NCI-H146 (cell line): Measurements from ENCODE around the gene SEMA3F.

Experiments
- DNase-seq: peaks from one replicate; lab custom pipeline; 2025; lab: John Stamatoyannopoulos, UW

Gene SEMA3F

GRCh38 chr3:50155891-50156290 lies 767 bp downstream of the SEMA3F start:
- DNase-seq = no peak

GRCh38 chr3:50156549-50157493 lies 1.7 kb downstream of the SEMA3F start:
- DNase-seq = no peak

DNA sequence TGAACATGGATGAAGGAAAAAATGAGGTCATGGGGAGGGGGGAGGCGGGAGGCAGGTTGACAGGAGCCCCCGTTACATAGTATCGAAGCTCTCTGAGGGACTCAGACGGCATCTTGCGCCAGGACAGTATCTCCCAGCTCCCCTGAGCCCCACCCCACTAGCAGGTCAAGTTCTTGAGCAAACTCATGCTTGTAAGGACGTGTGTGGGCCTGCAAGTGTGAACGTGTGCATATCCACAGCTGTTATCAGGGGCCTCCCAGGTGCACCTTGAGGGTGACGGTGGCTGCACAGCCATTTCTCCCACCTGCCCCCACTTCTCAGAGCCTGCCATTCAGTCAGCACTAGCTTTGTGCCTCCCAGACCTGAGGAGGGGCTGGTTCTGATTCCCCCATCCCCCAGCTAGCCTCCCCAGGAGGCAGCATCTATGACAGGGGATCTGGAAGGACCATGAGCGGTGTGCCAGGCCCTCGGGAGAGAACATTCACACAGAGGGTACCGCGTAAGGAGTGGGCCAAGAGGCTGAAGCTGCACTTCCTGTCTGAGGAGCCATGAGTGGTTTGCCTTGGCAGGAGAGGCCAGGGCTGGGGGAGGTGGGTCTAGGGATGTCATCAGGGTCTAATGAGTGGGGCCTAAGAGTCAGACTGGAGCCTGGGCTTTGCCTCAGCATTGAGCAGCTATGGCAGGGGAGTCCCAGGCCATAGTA lies 2.9 kb downstream of the SEMA3F start:
- DNase-seq = no peak

- no peak for DNase-seq
Measured at GRCh38 chr3:50158530-50159146, 3.5 kb downstream of the SEMA3F start.

GRCh38 chr3:50160561-50160983 lies 5.4 kb downstream of the SEMA3F start:
- DNase-seq = no peak

GRCh38 chr3:50161320-50161719 lies 6.2 kb downstream of the SEMA3F start:
- DNase-seq = no peak

DNA sequence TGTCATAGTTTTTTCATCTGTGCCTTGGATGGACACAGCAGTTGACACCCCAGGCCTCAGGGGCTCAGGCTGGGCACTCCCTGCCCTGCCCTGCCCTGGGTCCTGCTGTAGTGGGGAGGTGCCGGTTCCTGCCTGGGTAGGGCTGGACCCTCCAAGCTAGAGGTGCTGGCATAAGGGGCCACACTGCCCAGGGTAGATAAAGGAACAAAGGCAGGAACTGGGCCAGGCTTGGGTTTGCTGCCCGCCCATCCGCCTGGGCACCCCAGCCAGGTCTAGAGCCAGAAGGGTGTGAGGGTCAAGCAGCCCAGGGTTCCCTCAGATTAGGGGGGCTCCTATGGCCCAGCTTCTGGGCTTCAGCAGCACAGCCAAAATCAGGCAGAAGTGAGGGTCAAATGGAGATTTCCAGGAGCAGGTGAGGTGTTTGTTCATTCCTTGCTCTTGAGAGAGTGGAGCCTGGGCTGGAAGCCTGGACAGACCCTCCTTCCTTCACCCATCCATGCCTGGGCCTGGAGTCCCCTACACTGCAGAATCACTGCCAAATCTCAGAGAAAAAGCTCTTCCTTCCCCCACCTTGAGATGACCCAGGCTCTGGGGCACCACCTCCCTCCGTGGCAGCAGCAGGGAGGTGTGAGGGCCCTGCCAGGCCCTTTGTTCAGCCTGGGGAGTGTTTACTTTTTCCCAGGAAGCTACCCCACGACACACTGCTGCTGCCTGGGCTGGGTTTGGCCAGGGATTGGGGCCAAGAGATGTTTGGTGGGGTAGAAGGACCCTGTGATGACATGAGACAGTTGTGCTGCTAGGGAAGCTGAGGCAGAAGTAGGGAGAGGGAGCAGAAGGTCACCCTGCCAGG lies 7.1 kb downstream of the SEMA3F start:
- no peak for DNase-seq

- no peak for DNase-seq
Measured at GRCh38 chr3:50163572-50164455, 8.7 kb downstream of the SEMA3F start.

DNA sequence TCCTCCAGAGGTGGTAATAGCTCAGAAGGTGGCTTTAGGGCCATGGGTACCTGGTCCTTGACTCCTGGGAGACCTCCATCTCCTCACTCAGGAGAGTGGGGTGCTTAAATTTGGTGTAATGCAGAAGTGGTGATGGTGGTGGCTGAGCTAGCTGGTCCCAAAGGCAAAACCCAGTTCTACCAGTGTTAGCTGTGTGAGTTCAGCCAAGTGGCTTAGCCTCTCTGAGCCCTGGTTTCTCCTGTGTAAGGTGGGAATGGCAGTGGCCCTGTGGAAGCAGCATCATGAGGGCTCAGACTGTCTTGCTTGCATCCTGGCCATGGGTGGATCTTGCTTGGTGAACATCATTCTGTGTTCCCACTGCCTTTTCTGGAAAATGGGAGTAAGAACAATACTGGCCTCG lies 9.4 kb downstream of the SEMA3F start:
- DNase-seq = no peak

DNA sequence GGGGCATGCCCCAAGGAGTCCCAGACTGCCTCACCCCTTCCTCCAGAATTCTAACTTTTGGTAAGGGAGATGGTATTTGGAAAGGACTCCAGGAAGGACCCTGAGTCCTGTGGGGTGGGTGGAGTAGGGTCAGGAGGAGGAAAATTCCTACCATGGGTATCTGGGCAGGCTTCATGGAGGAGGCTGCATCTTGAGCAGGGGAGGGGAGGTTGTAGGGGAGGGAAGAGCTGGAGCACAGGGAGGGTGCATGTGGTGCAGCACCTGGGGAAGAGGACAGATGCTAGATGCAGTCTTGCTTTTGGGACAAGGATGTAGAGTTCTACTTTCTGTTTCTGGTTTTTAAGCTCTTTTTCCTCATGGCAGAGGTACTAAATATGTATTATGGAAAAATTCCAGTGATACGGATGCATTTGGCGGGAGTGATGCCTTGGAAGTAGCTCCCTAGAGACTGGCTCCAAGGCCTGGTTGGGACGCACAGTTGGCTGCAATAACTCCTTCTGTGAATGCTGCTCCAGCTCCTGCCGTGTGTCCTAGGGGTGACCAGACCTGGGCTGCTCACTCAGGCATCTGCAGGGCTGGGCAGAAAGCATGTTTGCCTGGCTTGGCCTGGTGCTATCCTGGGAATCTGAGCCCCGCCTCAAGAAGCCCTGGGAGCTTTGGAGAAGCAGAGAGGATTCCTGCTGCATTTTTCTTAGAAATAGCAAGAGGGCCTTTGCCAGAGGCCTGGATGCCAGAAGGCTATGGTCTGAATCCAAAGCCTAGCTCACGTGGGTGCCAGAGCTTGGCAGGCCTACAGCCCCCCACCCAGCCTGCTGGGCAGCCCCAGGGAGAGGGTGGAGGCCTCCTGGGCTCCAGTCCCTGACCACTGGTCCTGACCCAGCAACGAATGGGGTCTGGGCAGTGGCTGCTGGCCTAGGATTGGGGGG lies 10.1 kb downstream of the SEMA3F start:
- no peak for DNase-seq

GRCh38 chr3:50165910-50166538 lies 10.9 kb downstream of the SEMA3F start:
- DNase-seq = no peak

- DNase-seq = no peak
Measured at GRCh38 chr3:50166620-50167019, 11.5 kb downstream of the SEMA3F start.

GRCh38 chr3:50167069-50167840 lies 12.1 kb downstream of the SEMA3F start:
- DNase-seq = no peak

DNA sequence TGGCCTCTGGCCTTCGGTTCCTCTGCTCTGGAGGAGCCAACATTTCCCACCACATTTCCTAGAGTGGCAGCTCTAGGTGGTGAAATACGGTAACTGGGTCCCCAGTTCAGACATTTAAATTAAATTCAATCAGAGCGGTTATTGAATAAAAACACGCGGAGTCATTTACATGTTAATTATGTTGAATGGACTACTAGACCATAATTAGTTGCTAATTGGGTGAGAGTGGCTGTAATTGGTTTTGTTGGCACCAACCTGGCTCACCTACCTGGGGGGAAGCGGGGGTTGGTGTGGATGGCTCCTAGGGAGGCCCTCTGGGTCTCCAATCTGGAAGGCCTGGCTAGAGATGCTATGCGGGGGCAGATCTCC lies 12.7 kb downstream of the SEMA3F start:
- DNase-seq = peak; percentile 9

DNA sequence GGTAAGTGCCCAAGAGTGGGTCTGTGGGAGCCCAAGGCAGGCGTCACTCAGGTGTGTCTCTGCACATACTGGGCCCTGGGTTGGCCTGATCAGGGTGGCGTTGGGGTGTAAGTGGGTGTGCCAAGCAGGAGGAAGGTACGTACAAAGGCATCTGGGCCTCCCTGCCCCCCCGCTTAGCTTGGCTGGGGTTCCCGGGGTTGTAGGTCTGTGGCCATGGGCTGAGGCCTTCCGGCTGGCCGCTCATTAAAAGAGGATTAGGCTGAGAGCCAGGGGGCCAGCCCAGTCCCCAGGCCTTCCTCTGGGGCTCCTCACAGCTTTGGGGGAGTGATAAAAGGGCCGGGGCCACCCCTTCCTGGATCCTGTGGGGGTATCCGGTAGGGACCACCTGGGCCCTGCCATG lies 13.3 kb downstream of the SEMA3F start:
- DNase-seq = no peak

- no peak for DNase-seq
Measured at GRCh38 chr3:50168791-50169190, 13.7 kb downstream of the SEMA3F start.

GRCh38 chr3:50169232-50169832 lies 14.2 kb downstream of the SEMA3F start:
- DNase-seq = no peak

GRCh38 chr3:50169858-50170257 lies 14.7 kb downstream of the SEMA3F start:
- no peak for DNase-seq
